K562 (cell line): ENCODE results near the gene HNF4A. TPM values are rescaled to one million over a fixed set of nuclear protein-coding genes. Genes with fewer than 3 reads are reported as not detected.

Source experiments
- ATAC-seq: fragments of 200-7000 bp; cut with Tn5 transposase; 3 replicates; pipeline ENCODE4 v1.9.1; 2020; ENCODE audit warnings: moderate library complexity
- BruUV-seq: library from RNA; stranded (reverse); fragments of 400-500 nt; replicated peaks from 2 replicates; lab custom pipeline; 2021; lab: Mats Ljungman, UMichigan
- CTCF ChIA-PET: fragments of 300-600 bp; formaldehyde crosslinking; extraction: SDS; loops from one replicate; lab custom pipeline; 2021; ENCODE audit warnings: low intra/inter-chr PET ratio; lab: Yijun Ruan, JAX
- POLR2A ChIA-PET: fragments of 300-600, 350-650 bp; sonication (Branson Sonifier 250); formaldehyde crosslinking; extraction: SDS; loops from one replicate; lab custom pipeline; 2021; ENCODE audit warnings: antibody characterized with exemption, inconsistent platforms; lab: Yijun Ruan, JAX
- DNase-seq, 4 experiments: peaks; one replicate each; pipeline versions ENCODE4 v3.0.0 to v3.0.0-alpha.2; 2011 to 2018; ENCODE audit warnings: low spot score in 3 of 4, mixed read lengths in 3 of 4; ENCODE audit errors: extremely low read depth in 1 of 4
- FAIRE-seq: peaks from 2 replicates; lab custom pipeline; 2011; peaks lifted over from hg19 to GRCh38; lab: Jason Lieb, UNC
- H2AFZ ChIP-seq: 2 replicates; pipeline ENCODE4 v1.6.0; 2011; ENCODE audit warnings: low read depth, low read length, control low read depth, inconsistent platforms
- H3K27ac ChIP-seq: fragments of 200-600 bp; 3 replicates; pipeline ENCODE4 v1.8.0; 2011; ENCODE audit warnings: low read depth, mild to moderate bottlenecking, control low read depth, inconsistent platforms, low read length, moderate library complexity, mixed read lengths; ENCODE audit errors: extremely low read depth
- H3K27me3 ChIP-seq, 2 experiments: fragments of 300-600 bp in 1 of 2; 2 replicates in 1 of 2; 3 replicates in 1 of 2; pipeline versions ENCODE4 v1.6.0 to v1.8.0; 2011; ENCODE audit warnings: inconsistent platforms in 2 of 2, low read length in 2 of 2, mild to moderate bottlenecking in 1 of 2, mixed read lengths in 1 of 2, moderate library complexity in 1 of 2; ENCODE audit not compliant: control insufficient read depth in 2 of 2, insufficient read depth in 2 of 2
- H3K36me3 ChIP-seq: fragments of 300-600 bp; 3 replicates; pipeline ENCODE4 v1.8.0; 2011; ENCODE audit warnings: mild to moderate bottlenecking, low read length, inconsistent platforms; ENCODE audit not compliant: control insufficient read depth, insufficient read depth
- H3K4me1 ChIP-seq, 2 experiments: fragments of 200-600 bp in 1 of 2; replicated peaks in 1 of 2; 2 replicates in 1 of 2; 3 replicates in 1 of 2; pipeline versions ENCODE4 v1.5.1 to v1.8.0; 2011; ENCODE audit warnings: inconsistent platforms in 2 of 2, low read length in 2 of 2, mild to moderate bottlenecking in 1 of 2, mixed read lengths in 1 of 2, moderate library complexity in 1 of 2; ENCODE audit not compliant: control insufficient read depth in 2 of 2, insufficient read depth in 2 of 2
- H3K4me2 ChIP-seq: 2 replicates; pipeline ENCODE4 v1.6.1; 2011; ENCODE audit warnings: low read length, control low read depth, inconsistent platforms, mixed read lengths; ENCODE audit not compliant: insufficient read depth
- H3K4me3 ChIP-seq: fragments of 200-600 bp; sonication (generic), shearing (Covaris generic); 2 replicates; pipeline ENCODE4 v1.5.1; 2016; ENCODE audit warnings: control low read depth, inconsistent platforms
- H3K79me2 ChIP-seq: fragments of 200-600 bp; 3 replicates; pipeline ENCODE4 v1.8.0; 2011; ENCODE audit warnings: low read length, inconsistent platforms; ENCODE audit not compliant: control insufficient read depth, insufficient read depth
- H3K9ac ChIP-seq, 2 experiments: 2 replicates each; pipeline versions ENCODE4 v1.6.0 to v1.6.1; 2011; ENCODE audit warnings: low read depth in 2 of 2, low read length in 2 of 2, control low read depth in 1 of 2, inconsistent platforms in 1 of 2, mild to moderate bottlenecking in 1 of 2, mixed read lengths in 1 of 2; ENCODE audit not compliant: insufficient read depth in 1 of 2
- H3K9me1 ChIP-seq: one replicate; pipeline ENCODE4 v1.6.0; 2011; ENCODE audit warnings: inconsistent platforms, mild to moderate bottlenecking, low read length, moderate library complexity; ENCODE audit not compliant: control insufficient read depth, insufficient read depth
- H3K9me3 ChIP-seq: replicated peaks from 2 replicates; pipeline ENCODE4 v1.5.1; 2011; ENCODE audit warnings: low read depth, low read length, inconsistent platforms; ENCODE audit not compliant: control insufficient read depth, insufficient read depth
- H4K20me1 ChIP-seq: replicated peaks from 2 replicates; pipeline ENCODE4 v1.6.1; 2011; ENCODE audit warnings: low read length, inconsistent platforms, mixed read lengths; ENCODE audit not compliant: control insufficient read depth, insufficient read depth
- BCOR ChIP-seq: fragments of 450-650 bp; IDR thresholded peaks from 2 replicates; pipeline ENCODE4 v1.6.1; 2016
- DNMT1 ChIP-seq: fragments of 450-650 bp; IDR thresholded peaks from 2 replicates; pipeline ENCODE4 v1.6.1; 2016; ENCODE audit warnings: antibody characterized with exemption, mild to moderate bottlenecking
- ERF ChIP-seq: fragments of 450-650 bp; formaldehyde crosslinking; IDR thresholded peaks from 2 replicates; pipeline ENCODE4 v1.4.0; 2020; ENCODE audit warnings: mild to moderate bottlenecking, mixed read lengths
- ESRRA ChIP-seq: fragments of 450-650 bp; IDR thresholded peaks from 2 replicates; pipeline ENCODE4 v1.6.1; 2014; ENCODE audit warnings: low read depth, mild to moderate bottlenecking, moderate library complexity, borderline replicate concordance
- FOSL1 ChIP-seq: fragments of 200-800 bp; sonication (Bioruptor generic); conservative IDR thresholded peaks from 2 replicates; pipeline ENCODE4 v1.6.1; 2016; ENCODE audit warnings: missing genetic modification characterization, missing compliant biosample characterization
- ID3 ChIP-seq, 2 experiments: fragments of 250-450 bp in 1 of 2; fragments of 450-650 bp in 1 of 2; sonication (Bioruptor Pico) in 1 of 2; IDR thresholded peaks; 2 replicates each; pipeline versions ENCODE4 v1.6.1 to v1.8.0; 2016 to 2021; ENCODE audit warnings: mild to moderate bottlenecking in 2 of 2, moderate library complexity in 2 of 2, missing compliant biosample characterization in 1 of 2, missing genetic modification characterization in 1 of 2
- JUND ChIP-seq, 2 experiments: IDR thresholded peaks; 2 replicates in 1 of 2; 3 replicates in 1 of 2; pipeline ENCODE4 v1.6.1; 2011; ENCODE audit warnings: borderline replicate concordance in 2 of 2, low read depth in 2 of 2, low read length in 2 of 2, improper control_type of control experiment in 1 of 2, missing biosample characterization in 1 of 2, missing genetic modification characterization in 1 of 2, missing genetic modification reagents in 1 of 2
- KDM1A ChIP-seq, 2 experiments: fragments of 450-650 bp; IDR thresholded peaks; 2 replicates each; pipeline ENCODE4 v1.6.1; 2016; ENCODE audit warnings: mild to moderate bottlenecking in 2 of 2
- MAFG ChIP-seq: fragments of 450-650 bp; conservative IDR thresholded peaks from 2 replicates; pipeline ENCODE4 v1.6.1; 2016; ENCODE audit warnings: missing genetic modification characterization, missing compliant biosample characterization
- RBM25 ChIP-seq: fragments of 200-400 bp; formaldehyde crosslinking; IDR thresholded peaks from 2 replicates; pipeline ENCODE4 v1.6.1; 2018; ENCODE audit warnings: low read length, low read depth, moderate library complexity; ENCODE audit not compliant: severe bottlenecking
- SPI1 ChIP-seq: IDR thresholded peaks from 2 replicates; pipeline ENCODE4 v1.6.1; 2011; ENCODE audit warnings: low read depth, low read length, control low read depth, borderline replicate concordance
- XRCC3 ChIP-seq: fragments of 450-650 bp; IDR thresholded peaks from 2 replicates; pipeline ENCODE4 v1.6.1; 2017; ENCODE audit warnings: mild to moderate bottlenecking, moderate library complexity
- YBX1 ChIP-seq: fragments of 450-650 bp; IDR thresholded peaks from 2 replicates; pipeline ENCODE4 v1.7.1; 2016; ENCODE audit warnings: mild to moderate bottlenecking
- ZEB2 ChIP-seq: fragments of 450-650 bp; IDR thresholded peaks from 2 replicates; pipeline ENCODE4 v1.6.1; 2016
- WGBS: fragments of 100-300 bp; shearing (Covaris generic); methylation state at CpG from one replicate; pipeline ENCODE4 v1.1.6; 2016; ENCODE audit warnings: low coverage, mixed read lengths; ENCODE audit not compliant: insufficient coverage; ENCODE audit errors: missing lambda C conversion rate; 5-methylcytosine and 5-hydroxymethylcytosine counted together
- in situ Hi-C: fragments of 300-500 bp; cut with MboI; formaldehyde crosslinking; loops from 4 replicates; pipeline ENCODE4 v1.15.0; 2018; ENCODE audit warnings: inconsistent platforms, mixed read lengths
- intact Hi-C: fragments of 100-400 bp; cut with micrococcal nuclease; formaldehyde crosslinking; loops from 2 replicates; pipeline ENCODE4 v1.14.2; 2022
- polyA plus RNA-seq, 8 experiments: library from polyadenylated mRNA; depleted of rRNA in 4 of 8; stranded (reverse) in 5 of 8; unstranded in 3 of 8; fragments of >200 nt; fragmentation: Nextera tagmentation in 2 of 8; fragmentation: Illumina TruSeq in 1 of 8; extraction: Ambion mirVana in 2 of 8; extraction: Trizol in 1 of 8; gene quantifications; 2 replicates each; pipeline versions ENCODE4 v1.2.1 to v1.2.3, GENCODE V29; 2011 to 2014; ENCODE audit warnings: inconsistent platforms in 1 of 8, missing spikeins in 1 of 8
- total RNA-seq, 7 experiments: library from RNA; depleted of rRNA in 6 of 7; stranded (reverse); fragments of >200 nt in 6 of 7; fragmentation: Illumina TruSeq in 2 of 7; extraction: Trizol in 2 of 7; gene quantifications; 2 replicates each; pipeline versions ENCODE4 v1.2.1 to v1.2.3, GENCODE V29; 2011 to 2021; ENCODE audit warnings: low replicate concordance in 1 of 7
- TF ChIP-seq, protein P1 (sequence below), 2 experiments: fragments of 450-650 bp in 1 of 2; sonication (generic) in 1 of 2; formaldehyde crosslinking in 1 of 2; IDR thresholded peaks in 1 of 2; conservative IDR thresholded peaks in 1 of 2; 2 replicates each; pipeline versions ENCODE4 v1.6.1 to v1.8.1; 2016 to 2023; ENCODE audit warnings: mild to moderate bottlenecking in 2 of 2, moderate library complexity in 2 of 2, inconsistent platforms in 1 of 2, missing genetic modification reagents in 1 of 2
- TF ChIP-seq, protein P2 (sequence below): fragments of 450-650 bp; formaldehyde crosslinking; IDR thresholded peaks from 2 replicates; pipeline ENCODE4 v1.4.0; 2020; ENCODE audit warnings: mild to moderate bottlenecking, moderate library complexity

The HNF4A gene
- total and polyA plus RNA-seq, 9 of the 15 experiments (the other 6 are each of a cell fraction or from before 2014, with no cell fraction given): 0.03 to 0.27 (median 0.08) TPM; not detected in 5

DNA sequence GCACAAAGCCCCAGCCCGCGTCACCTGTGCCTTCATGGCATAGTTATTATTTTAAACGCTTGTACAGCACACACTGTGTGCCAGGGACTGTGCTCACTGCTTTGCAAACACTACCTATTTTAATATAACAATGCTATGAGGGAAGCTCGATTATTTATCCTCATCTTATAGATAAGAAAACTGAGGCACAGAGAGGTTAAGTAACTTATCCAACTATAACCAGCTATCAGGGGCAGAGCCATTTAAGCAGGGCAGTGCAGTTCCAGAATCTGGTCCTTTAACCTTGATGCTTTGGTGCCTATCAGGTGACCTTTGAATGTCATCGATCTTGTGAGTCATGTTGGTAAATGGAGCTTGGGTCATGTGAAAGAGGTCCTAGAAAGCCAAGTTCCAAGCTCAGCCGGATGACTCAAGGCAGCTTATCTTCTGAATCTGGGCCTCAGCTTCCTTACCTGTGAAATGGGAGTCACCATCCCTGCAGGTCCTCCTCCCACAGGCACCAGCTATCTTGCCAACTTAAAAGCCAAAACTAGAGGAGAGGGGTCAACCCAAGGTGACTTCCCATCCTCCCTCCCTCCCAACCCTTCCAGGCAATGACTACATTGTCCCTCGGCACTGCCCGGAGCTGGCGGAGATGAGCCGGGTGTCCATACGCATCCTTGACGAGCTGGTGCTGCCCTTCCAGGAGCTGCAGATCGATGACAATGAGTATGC lies 63.8 kb downstream of the HNF4A start:
- H3K79me2 ChIP-seq: no peaks in the 10 kb centered on the region
- no peak overlapping the region for H3K4me3 ChIP-seq
- H4K20me1 ChIP-seq: peaks cover 8% of the 10 kb centered on the region; the same call in 1 of the 2 replicates
- POLR2A ChIA-PET: interaction anchor here (0.6 to 1.5 kb wide), 3 partner anchors 12 to 64 kb away, joined by 3 to 5 read pairs (median 4); no protein-coding TSS in a partner anchor
- no peak overlapping the region for H3K9ac ChIP-seq
- no peak overlapping the region for H3K4me2 ChIP-seq
- H3K4me1 ChIP-seq: 0 out of 5 replicates have a peak, but pooled peaks cover 0 to 3% of the 10 kb centered on the region in 2 experiments
- peaks cover 12 to 39% of the 10 kb centered on the region in 2 experiments for H3K27me3 ChIP-seq
- FAIRE-seq (no peak), DNase-seq (no peak)
- TF ChIP-seq ID3 (CRISPR knock-in tag; IDR thresholded peaks at IDR 0.05): no peak
- peak; percentile 48; the same call in 1 of the 2 replicates for TF ChIP-seq ID3 (tag; IDR thresholded peaks at IDR 0.05)
- peak; percentile 79 for TF ChIP-seq ESRRA
- peak; percentile 73 for TF ChIP-seq FOSL1 (tag)
- peak; percentile 69 for TF ChIP-seq RBM25
- TF ChIP-seq, protein P1, sequence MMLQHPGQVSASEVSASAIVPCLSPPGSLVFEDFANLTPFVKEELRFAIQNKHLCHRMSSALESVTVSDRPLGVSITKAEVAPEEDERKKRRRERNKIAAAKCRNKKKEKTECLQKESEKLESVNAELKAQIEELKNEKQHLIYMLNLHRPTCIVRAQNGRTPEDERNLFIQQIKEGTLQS (IDR thresholded peaks at IDR 0.05): peak; percentile 67; the same call in 1 of the 2 replicates
- TF ChIP-seq, protein P1 (CRISPR knock-in tag; conservative IDR thresholded peaks at IDR 0.05): no peak
- no peak for TF ChIP-seq XRCC3
- peak; percentile 49; the same call in 1 of the 2 replicates for TF ChIP-seq BCOR
- 0 out of 4 replicates have a peak, but pooled peaks of 1 of the 2 experiments have one; percentile 24 for TF ChIP-seq KDM1A (IDR thresholded peaks at IDR 0.05)
- TF ChIP-seq DNMT1: no peak
- TF ChIP-seq JUND (IDR thresholded peaks at IDR 0.05; ENCODE audit: borderline replicate concordance, low read depth, low read length): peak; percentile 59; the same call in 1 of the 2 replicates
- no peak; the same call in 2 of the 3 replicates for TF ChIP-seq JUND (tag; IDR thresholded peaks at IDR 0.05; ENCODE audit: borderline replicate concordance, low read depth, low read length)
- no peak for TF ChIP-seq MAFG (tag)
- TF ChIP-seq ERF (CRISPR knock-in tag): no peak
- TF ChIP-seq ZEB2: 0 out of 2 replicates have a peak, but pooled peaks have one; percentile 15
- TF ChIP-seq SPI1: no peak
- TF ChIP-seq, protein P2, sequence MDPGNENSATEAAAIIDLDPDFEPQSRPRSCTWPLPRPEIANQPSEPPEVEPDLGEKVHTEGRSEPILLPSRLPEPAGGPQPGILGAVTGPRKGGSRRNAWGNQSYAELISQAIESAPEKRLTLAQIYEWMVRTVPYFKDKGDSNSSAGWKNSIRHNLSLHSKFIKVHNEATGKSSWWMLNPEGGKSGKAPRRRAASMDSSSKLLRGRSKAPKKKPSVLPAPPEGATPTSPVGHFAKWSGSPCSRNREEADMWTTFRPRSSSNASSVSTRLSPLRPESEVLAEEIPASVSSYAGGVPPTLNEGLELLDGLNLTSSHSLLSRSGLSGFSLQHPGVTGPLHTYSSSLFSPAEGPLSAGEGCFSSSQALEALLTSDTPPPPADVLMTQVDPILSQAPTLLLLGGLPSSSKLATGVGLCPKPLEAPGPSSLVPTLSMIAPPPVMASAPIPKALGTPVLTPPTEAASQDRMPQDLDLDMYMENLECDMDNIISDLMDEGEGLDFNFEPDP (CRISPR knock-in tag): no peak
- no peak for TF ChIP-seq YBX1
- TF ChIP-seq, all 486 proteins: peak for 9
- Histone ChIP-seq H3K9me3 (no peaks in the 10 kb centered on the region), H2AFZ (no peak overlapping the region), H3K36me3 (no peaks in the 10 kb centered on the region), H3K9me1 (no peaks in the 10 kb centered on the region), H3K27ac (no peak overlapping the region)
- no TSS peak for BruUV-seq
- CTCF ChIA-PET: no interaction called here
- in situ Hi-C loops: no loop called here
- 25% methylated on average over 13 of the region's 13 CpGs for WGBS
- intact Hi-C loops: no loop called here
- no peak for ATAC-seq
